CD14-positive monocyte (primary cell): ENCODE measurements around the gene RAPGEF6. TPM values are rescaled to one million over a fixed set of nuclear protein-coding genes. Genes with fewer than 3 reads are reported as not detected.

ENCODE experiments used
- DNase-seq, 3 donors: peaks; one replicate each; pipeline ENCODE4 v3.0.0-alpha.2; 2011 to 2022
- H2AFZ ChIP-seq: 2 replicates; pipeline ENCODE4 v1.6.0; 2012; ENCODE audit warnings: mild to moderate bottlenecking, low read depth, low read length, inconsistent platforms; ENCODE audit not compliant: insufficient read depth, poor library complexity, severe bottlenecking
- H3K27ac ChIP-seq, 2 donors: 1 replicate in 1 of 2; 2 replicates in 1 of 2; pipeline ENCODE4 v1.5.1; 2012 to 2013; ENCODE audit warnings: low read length in 2 of 2, control low read depth in 1 of 2, inconsistent platforms in 1 of 2, low read depth in 1 of 2, mild to moderate bottlenecking in 1 of 2
- H3K27me3 ChIP-seq, 2 donors: one replicate each; pipeline versions ENCODE4 v1.6.0 to v1.6.1; 2011 to 2013; ENCODE audit warnings: low read length in 2 of 2; ENCODE audit not compliant: control insufficient read depth in 2 of 2, insufficient read depth in 2 of 2
- H3K36me3 ChIP-seq, 2 donors: replicated peaks in 1 of 2; 1 replicate in 1 of 2; 2 replicates in 1 of 2; pipeline versions ENCODE4 v1.5.1 to v1.6.1; 2012 to 2013; ENCODE audit warnings: low read length in 2 of 2, control low read depth in 1 of 2, inconsistent platforms in 1 of 2, mild to moderate bottlenecking in 1 of 2; ENCODE audit not compliant: insufficient read depth in 2 of 2, control insufficient read depth in 1 of 2
- H3K4me1 ChIP-seq, 2 donors: 1 replicate in 1 of 2; 2 replicates in 1 of 2; pipeline versions ENCODE4 v1.5.1 to v1.6.1; 2012 to 2013; ENCODE audit warnings: low read length in 2 of 2, control low read depth in 1 of 2, inconsistent platforms in 1 of 2, mild to moderate bottlenecking in 1 of 2, moderate library complexity in 1 of 2; ENCODE audit not compliant: insufficient read depth in 2 of 2, control insufficient read depth in 1 of 2
- H3K4me2 ChIP-seq: replicated peaks from 2 replicates; pipeline ENCODE3; 2012; ENCODE audit warnings: low read length, moderate library complexity, mild to moderate bottlenecking; ENCODE audit not compliant: poor library complexity, severe bottlenecking; ENCODE audit errors: extremely low read depth
- H3K4me3 ChIP-seq, 3 experiments: fragments of 200-600 bp in 1 of 3; sonication (generic) in 1 of 3; replicated peaks in 1 of 3; 1 replicate in 2 of 3; 2 replicates in 1 of 3; pipeline ENCODE4 v1.5.1; 2011 to 2013; ENCODE audit warnings: low read length in 3 of 3, mild to moderate bottlenecking in 3 of 3, control low read depth in 2 of 3, low read depth in 2 of 3, inconsistent platforms in 1 of 3, moderate library complexity in 1 of 3
- H3K79me2 ChIP-seq: 2 replicates; pipeline ENCODE4 v1.6.0; 2012; ENCODE audit warnings: mild to moderate bottlenecking, control low read depth, inconsistent platforms, low read length, moderate library complexity; ENCODE audit not compliant: insufficient read depth
- H3K9ac ChIP-seq: 2 replicates; pipeline ENCODE4 v1.6.0; 2017; ENCODE audit warnings: low read length, mild to moderate bottlenecking; ENCODE audit not compliant: insufficient read depth, poor library complexity, severe bottlenecking
- H3K9me3 ChIP-seq, 2 donors: replicated peaks in 1 of 2; 1 replicate in 1 of 2; 2 replicates in 1 of 2; pipeline versions ENCODE4 v1.5.1 to v1.6.1; 2012 to 2013; ENCODE audit warnings: low read length in 2 of 2, control low read depth in 1 of 2; ENCODE audit not compliant: control insufficient read depth in 1 of 2, insufficient read depth in 1 of 2
- H4K20me1 ChIP-seq: 2 replicates; pipeline ENCODE4 v1.6.0; 2012; ENCODE audit warnings: mild to moderate bottlenecking, low read length, control low read depth, moderate library complexity; ENCODE audit not compliant: insufficient read depth
- H3K27ac Mint-ChIP-seq, 7 donors: one replicate each; pipeline ENCODE4 v1.8.0; 2020; ENCODE audit warnings: mild to moderate bottlenecking in 7 of 7, mixed read lengths in 7 of 7, moderate library complexity in 6 of 7, inconsistent platforms in 2 of 7
- H3K27me3 Mint-ChIP-seq, 3 donors: one replicate each; pipeline ENCODE4 v1.8.0; 2021 to 2022; ENCODE audit warnings: low read depth in 3 of 3, mild to moderate bottlenecking in 3 of 3, mixed read lengths in 3 of 3, moderate library complexity in 3 of 3, inconsistent platforms in 1 of 3
- H3K36me3 Mint-ChIP-seq, 2 donors: one replicate each; pipeline ENCODE4 v1.8.0; 2020; ENCODE audit warnings: mixed read lengths in 2 of 2, inconsistent platforms in 1 of 2, mild to moderate bottlenecking in 1 of 2
- H3K4me1 Mint-ChIP-seq: one replicate; pipeline ENCODE4 v1.8.0; 2020; ENCODE audit warnings: mild to moderate bottlenecking, mixed read lengths
- H3K4me3 Mint-ChIP-seq, 2 donors: one replicate each; pipeline ENCODE4 v1.8.0; 2020; ENCODE audit warnings: mild to moderate bottlenecking in 2 of 2, mixed read lengths in 2 of 2, moderate library complexity in 1 of 2
- H3K9me3 Mint-ChIP-seq, 7 donors: one replicate each; pipeline ENCODE4 v1.8.0; 2020 to 2022; ENCODE audit warnings: mixed read lengths in 7 of 7, mild to moderate bottlenecking in 6 of 7, moderate library complexity in 6 of 7, inconsistent platforms in 2 of 7
- WGBS: methylation state at CpG from one replicate; pipeline ENCODE4 v1.1.5; 2013; ENCODE audit warnings: missing lambda C conversion rate; ENCODE audit not compliant: insufficient coverage; 5-methylcytosine and 5-hydroxymethylcytosine counted together
- intact Hi-C, 2 donors: fragments of 100-400 bp; cut with micrococcal nuclease; formaldehyde crosslinking; loops; one replicate each; pipeline versions ENCODE4 v1.15.0 to v1.15.1; 2023
- polyA plus RNA-seq, 3 donors: library from polyadenylated mRNA; depleted of rRNA in 1 of 3; unstranded in 2 of 3; stranded (reverse) in 1 of 3; fragments of 300-500 nt in 2 of 3; fragments of >200 nt in 1 of 3; fragmentation: Illumina TruSeq in 2 of 3; gene quantifications; 1 replicate in 2 of 3; 2 replicates in 1 of 3; pipeline ENCODE4 v1.2.3, GENCODE V29; 2012 to 2021
- TF ChIP-seq, protein P1 (sequence below): fragments of 200-600 bp; IDR thresholded peaks from one replicate; pipeline ENCODE4 v1.8.0; 2022; ENCODE audit warnings: antibody characterized with exemption, mild to moderate bottlenecking

RAPGEF6 gene
- polyA plus RNA-seq, 3 donors, result 2.9 to 4.8 (median 4.8) TPM

DNA sequence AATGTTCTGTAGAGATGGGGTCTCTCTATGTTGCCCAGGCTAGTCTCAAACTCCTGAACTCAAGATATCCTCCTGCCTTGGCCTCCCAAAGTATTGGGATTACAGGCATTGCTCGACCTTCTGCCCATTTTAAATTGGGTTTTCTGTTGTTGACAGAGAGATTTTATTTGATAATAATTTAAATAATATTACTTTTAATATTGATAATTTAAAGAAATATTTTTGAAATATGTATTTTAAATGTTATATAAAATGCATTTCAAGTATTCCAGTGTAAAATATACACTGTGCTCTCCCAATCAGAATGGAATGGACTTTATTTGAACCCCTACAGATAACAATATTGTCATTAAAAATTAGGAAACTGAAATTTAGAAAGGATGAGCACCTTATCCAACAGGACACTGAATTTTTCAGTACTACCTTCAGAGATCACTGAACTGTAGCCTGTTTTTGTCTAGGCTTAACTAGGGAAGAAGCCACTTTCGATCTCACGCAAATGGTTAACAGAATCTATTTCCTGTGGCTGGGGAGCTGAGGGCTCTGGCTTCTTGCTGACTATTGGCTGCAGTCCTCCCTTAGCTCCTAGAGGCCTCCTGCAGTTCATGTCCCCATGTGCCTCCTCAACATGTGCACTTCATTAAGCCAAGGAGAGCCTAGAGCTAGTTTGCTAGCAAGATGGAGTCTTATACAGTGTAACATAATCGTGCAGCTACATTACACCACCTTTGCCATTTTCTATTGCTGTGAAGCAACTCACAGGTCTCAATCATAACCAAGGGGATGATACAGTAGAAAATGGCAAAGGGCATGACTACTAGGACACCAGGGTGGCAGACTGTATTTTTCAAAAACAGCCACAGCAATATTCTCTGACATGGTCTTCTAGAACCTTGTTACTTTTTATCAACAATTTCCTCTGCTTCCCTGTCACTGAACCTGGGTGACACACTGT, 221.1 kb downstream of the RAPGEF6 start:
- Histone ChIP-seq H3K36me3 (no peaks in the 10 kb centered on the region), H4K20me1 (no peaks in the 10 kb centered on the region), H3K9me3 (no peaks in the 10 kb centered on the region), H3K4me3 (no peak overlapping the region), H3K27ac (no peak overlapping the region), H3K27me3 (no peaks in the 10 kb centered on the region), H3K79me2 (no peaks in the 10 kb centered on the region), H2AFZ (no peak overlapping the region), H3K4me2 (no peak overlapping the region), H3K9ac (no peak overlapping the region), H3K4me1 (no peaks in the 10 kb centered on the region)
- peak overlapping the region in 3 of 7 donors; percentile 59 to 70 (median 63) for H3K27ac Mint-ChIP-seq
- TF ChIP-seq, protein P1, sequence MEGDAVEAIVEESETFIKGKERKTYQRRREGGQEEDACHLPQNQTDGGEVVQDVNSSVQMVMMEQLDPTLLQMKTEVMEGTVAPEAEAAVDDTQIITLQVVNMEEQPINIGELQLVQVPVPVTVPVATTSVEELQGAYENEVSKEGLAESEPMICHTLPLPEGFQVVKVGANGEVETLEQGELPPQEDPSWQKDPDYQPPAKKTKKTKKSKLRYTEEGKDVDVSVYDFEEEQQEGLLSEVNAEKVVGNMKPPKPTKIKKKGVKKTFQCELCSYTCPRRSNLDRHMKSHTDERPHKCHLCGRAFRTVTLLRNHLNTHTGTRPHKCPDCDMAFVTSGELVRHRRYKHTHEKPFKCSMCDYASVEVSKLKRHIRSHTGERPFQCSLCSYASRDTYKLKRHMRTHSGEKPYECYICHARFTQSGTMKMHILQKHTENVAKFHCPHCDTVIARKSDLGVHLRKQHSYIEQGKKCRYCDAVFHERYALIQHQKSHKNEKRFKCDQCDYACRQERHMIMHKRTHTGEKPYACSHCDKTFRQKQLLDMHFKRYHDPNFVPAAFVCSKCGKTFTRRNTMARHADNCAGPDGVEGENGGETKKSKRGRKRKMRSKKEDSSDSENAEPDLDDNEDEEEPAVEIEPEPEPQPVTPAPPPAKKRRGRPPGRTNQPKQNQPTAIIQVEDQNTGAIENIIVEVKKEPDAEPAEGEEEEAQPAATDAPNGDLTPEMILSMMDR, result no peak
- peaks cover 12% of the 10 kb centered on the region for H3K4me1 Mint-ChIP-seq
- intact Hi-C loops, result loop anchor here in 1 of 2 donors (10.0 kb wide), 1 partner anchor 1639 kb away; no protein-coding TSS in a partner anchor
- no peaks in the 10 kb centered on the region for H3K27me3 Mint-ChIP-seq
- DNase-seq, result no peak
- no peak overlapping the region for H3K4me3 Mint-ChIP-seq
- peaks cover 22 to 25% of the 10 kb centered on the region in 2 donors for H3K36me3 Mint-ChIP-seq
- WGBS, result 63% methylated on average over 2 of the region's 4 CpGs
- H3K9me3 Mint-ChIP-seq, result peaks cover 0 to 3% (median 0%) of the 10 kb centered on the region in 7 donors

DNA sequence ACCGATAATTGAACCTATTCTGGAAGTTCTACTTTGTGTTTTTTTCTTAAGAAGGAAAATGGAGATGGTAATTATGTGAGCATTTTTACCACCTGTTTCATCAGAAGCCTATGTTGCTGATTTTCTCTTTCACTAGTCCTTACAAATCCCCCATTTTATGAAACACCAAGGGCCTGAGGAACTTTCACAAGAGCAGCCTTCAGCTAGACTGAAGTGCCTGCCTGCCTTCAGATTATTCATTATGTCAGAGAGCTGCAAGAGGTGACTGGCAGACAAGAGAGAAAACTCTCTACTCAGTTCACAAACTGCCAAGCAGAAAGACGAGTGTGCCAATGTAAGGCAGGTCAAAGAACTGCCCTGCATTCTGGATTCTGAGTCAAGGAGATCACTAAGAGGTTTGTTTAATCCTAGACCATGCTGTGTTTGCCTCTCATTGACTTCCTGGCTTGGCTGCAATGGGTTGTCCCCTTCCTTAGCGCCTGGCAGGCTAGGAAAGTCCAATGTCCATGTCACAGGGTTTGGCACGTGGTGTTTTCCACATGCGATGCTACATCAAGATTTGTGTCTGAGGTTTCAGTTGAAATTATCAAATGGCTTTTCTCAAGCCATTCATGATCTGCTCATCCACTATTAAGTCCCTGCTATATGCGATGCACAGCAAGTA, 227.9 kb downstream of the RAPGEF6 start:
- no peak overlapping the region for H3K4me3 ChIP-seq
- peak in 1 of 3 donors; percentile 7 for DNase-seq
- H3K79me2 ChIP-seq, result no peaks in the 10 kb centered on the region
- H3K27me3 ChIP-seq, result no peaks in the 10 kb centered on the region
- no peak overlapping the region for H3K4me3 Mint-ChIP-seq
- no peaks in the 10 kb centered on the region for H3K4me1 Mint-ChIP-seq
- TF ChIP-seq, protein P1, result no peak
- H3K4me2 ChIP-seq, result no peak overlapping the region
- H3K9ac ChIP-seq, result no peak overlapping the region
- H3K4me1 ChIP-seq, result no peaks in the 10 kb centered on the region
- WGBS, result 83% methylated on average over 1 of the region's 6 CpGs
- no peak overlapping the region for H3K27ac ChIP-seq
- H2AFZ ChIP-seq, result no peak overlapping the region
- H3K9me3 Mint-ChIP-seq, result peaks cover 6 to 13% (median 7%) of the 10 kb centered on the region in 7 donors
- H3K27ac Mint-ChIP-seq, result peak overlapping the region in 2 of 7 donors; percentile 11 to 59
- no peaks in the 10 kb centered on the region for H4K20me1 ChIP-seq
- H3K36me3 Mint-ChIP-seq, result peaks cover 38 to 66% of the 10 kb centered on the region in 2 donors
- peaks cover 0 to 1% (median 0%) of the 10 kb centered on the region in 3 donors for H3K27me3 Mint-ChIP-seq
- intact Hi-C loops, result no loop called here
- H3K9me3 ChIP-seq, result peaks cover 3 to 10% of the 10 kb centered on the region in 2 donors
- H3K36me3 ChIP-seq, result peaks cover 13 to 17% of the 10 kb centered on the region in 2 donors
